ENCODE data around the gene RHEBL1. TPM values are rescaled to one million over a fixed set of nuclear protein-coding genes. Genes with fewer than 3 reads are reported as not detected.

The RHEBL1 gene
- total and polyA plus RNA-seq, 2 of the 8 experiments (the other 6 are each of a cell fraction or from before 2014, with no cell fraction given), result 7.5 to 9.4 TPM

DNA sequence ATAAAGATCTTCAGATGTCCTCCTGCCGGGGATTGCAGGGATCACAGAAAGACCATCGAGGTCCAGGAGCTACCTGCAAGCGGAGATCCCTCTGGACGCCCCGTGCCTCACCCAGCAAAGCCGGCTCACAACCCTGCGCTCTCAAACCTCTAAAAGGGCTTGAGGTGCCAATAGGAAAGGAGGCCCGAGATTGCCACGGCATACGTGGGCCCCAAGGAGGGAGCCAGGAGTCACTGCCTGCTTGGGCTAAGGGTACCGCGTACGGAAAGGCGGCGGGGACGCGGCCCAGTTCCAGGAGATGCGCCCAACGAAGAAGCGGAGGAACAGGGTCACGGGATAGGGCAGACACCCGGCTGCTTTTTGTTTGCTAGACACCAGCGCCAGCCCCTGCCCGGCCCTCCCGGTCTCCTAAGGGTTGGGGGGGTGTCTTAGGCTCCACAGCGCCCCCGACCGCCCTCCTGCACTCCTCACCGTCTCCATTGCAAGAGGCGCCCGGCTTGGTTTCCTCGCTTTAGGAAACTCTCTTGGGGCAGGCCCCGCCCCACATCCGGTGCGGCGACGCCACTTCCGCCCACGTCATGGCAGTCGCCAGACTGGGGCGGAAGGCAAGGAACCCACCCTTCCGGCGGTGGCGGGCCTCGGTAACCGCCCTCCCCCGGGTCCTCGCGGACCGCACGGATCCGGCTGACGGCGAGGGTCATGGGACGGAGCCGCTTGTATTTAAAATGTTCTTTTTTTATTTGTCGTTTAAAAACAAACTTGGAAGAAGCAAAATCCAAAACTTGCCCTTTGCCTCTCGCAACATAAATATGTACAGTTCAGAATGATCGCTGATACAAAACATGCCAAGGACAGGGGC is 51.3 kb downstream of the RHEBL1 start, which contains the start of gene PRKAG1:
Gene PRKAG1 (minus strand): TSS at position 516 of the 859 bp plus-strand sequence. CDS start 36 bp downstream, at position 480.
- Histone ChIP-seq H3K18ac (ENCODE audit: extremely low read depth, low read length) (peak within 1 kb of the TSS; percentile 92; the same call in 1 of the 2 replicates), H3K36me3 (ENCODE audit: control insufficient read depth in 2 of 4, insufficient read depth in 4 of 4, low read length in 3 of 4) (peaks cover 0 to 20% (median 11%) of the 10 kb centered on the region in 4 experiments; a peak in 5 of 8 replicates), H3K79me2 (ENCODE audit: control insufficient read depth in 1 of 2, insufficient read depth in 2 of 2, low read length in 2 of 2) (no peaks in the 10 kb centered on the region), H3K4me2 (ENCODE audit: insufficient read depth in 1 of 2, low read depth in 2 of 2, low read length in 2 of 2) (peak within 1 kb of the TSS; percentile 87 to 92), H3K4me3 (ENCODE audit: extremely low read depth in 1 of 4, insufficient read depth in 2 of 4, low read depth in 3 of 4, low read length in 4 of 4) (peak within 1 kb of the TSS; percentile 65 to 92 (median 80)), H3K9me3 (ENCODE audit: insufficient read depth in 2 of 2, low read depth in 1 of 2, low read length in 1 of 2) (no peaks in the 10 kb centered on the region), H2AFZ (ENCODE audit: low read length) (peak within 1 kb of the TSS; percentile 64; the same call in 1 of the 2 replicates), H2BK12ac (ENCODE audit: low read depth, low read length) (peak within 1 kb of the TSS; percentile 84; the same call in 1 of the 2 replicates), H2BK120ac (replicated peaks; ENCODE audit: low read depth, low read length) (no peak within 1 kb of the TSS), H4K5ac (ENCODE audit: insufficient read length, low read depth, low read length) (peak within 1 kb of the TSS; percentile 87), H3K56ac (replicated peaks; ENCODE audit: insufficient read length, low read depth, low read length) (peak within 1 kb of the TSS; percentile 20), H2BK20ac (ENCODE audit: low read length) (no peak within 1 kb of the TSS), H3K23me2 (ENCODE audit: low read depth, low read length) (peaks cover 8% of the 10 kb centered on the region), H2AK5ac (ENCODE audit: low read depth, low read length) (peak within 1 kb of the TSS; percentile 98; the same call in 1 of the 2 replicates), H3K4me1 (replicated peaks in 1 of 4; ENCODE audit: control insufficient read depth in 3 of 4, insufficient read depth in 4 of 4, low read length in 3 of 4) (peaks cover 0 to 6% (median 1%) of the 10 kb centered on the region in 4 experiments; a peak in 4 of 7 replicates), H4K20me1 (replicated peaks in 1 of 2; ENCODE audit: control insufficient read depth in 1 of 2, insufficient read depth in 2 of 2, low read length in 2 of 2) (peaks cover 0 to 3% of the 10 kb centered on the region in 2 experiments), H3K27me3 (replicated peaks in 1 of 4; ENCODE audit: control insufficient read depth in 3 of 4, extremely low read depth in 1 of 4, insufficient read depth in 3 of 4, low read length in 3 of 4) (no peaks in the 10 kb centered on the region), H3K4ac (replicated peaks; ENCODE audit: insufficient read length, low read depth, low read length) (peak within 1 kb of the TSS; percentile 40), H4K8ac (ENCODE audit: extremely low read depth, insufficient read depth, low read length) (peak within 1 kb of the TSS; percentile 90; the same call in 1 of the 2 replicates), H2BK15ac (ENCODE audit: low read length) (no peak within 1 kb of the TSS), H3K9ac (replicated peaks in 1 of 4; ENCODE audit: extremely low read depth in 1 of 4, low read depth in 3 of 4, low read length in 3 of 4) (peak within 1 kb of the TSS; percentile 79 to 95 (median 88)), H3K23ac (ENCODE audit: insufficient read length) (no peak within 1 kb of the TSS), H2BK5ac (ENCODE audit: low read depth, low read length) (peak within 1 kb of the TSS; percentile 79), H4K91ac (replicated peaks; ENCODE audit: insufficient read length, low read length) (no peak within 1 kb of the TSS), H3K27ac (ENCODE audit: low read depth, low read length) (peak within 1 kb of the TSS; percentile 85), H3K14ac (ENCODE audit: insufficient read length) (no peak within 1 kb of the TSS), H3K79me1 (ENCODE audit: low read depth, low read length) (no peaks in the 10 kb centered on the region; the same call in 1 of the 2 replicates)
- peak; percentile 96 for DNase-seq (ENCODE audit: low read depth in 1 of 2, low spot score in 2 of 2)
- WGBS, 2 experiments (ENCODE audit: extremely low coverage in 1 of 2, insufficient coverage in 1 of 2, insufficient read length in 1 of 2, insufficient replicate concordance in 2 of 2, low coverage in 1 of 2, low lambda C conversion rate in 2 of 2, missing lambda C conversion rate in 1 of 2), result 3% methylated on average over 57 of the region's 59 CpGs; no CpG with 5 or more reads in 1 of the 2 experiments
- ChIA-PET POLR2A (ENCODE audit: partially characterized antibody) (interaction anchor here (0.6 to 22.2 kb wide), 27 partner anchors 9 to 548 kb away, joined by 3 to 339 read pairs (median 4); partner anchors contain the start of genes DDN, FKBP11, RND1 and TROAP), CTCF (ENCODE audit: partially characterized antibody) (interaction anchor here (0.7 to 11.5 kb wide), 15 partner anchors 10 to 84 kb away, joined by 3 to 207 read pairs (median 5); partner anchors contain the start of genes DDN and WNT1)
- no peak for FAIRE-seq
- TF ChIP-seq EP300 (IDR thresholded peaks at IDR 0.05; ENCODE audit: borderline replicate concordance in 1 of 2, low read depth in 2 of 2, low read length in 2 of 2) (peak in 1 of 2 experiments; percentile 48; a peak in 1 of 3 replicates), MAFK (IDR thresholded peaks at IDR 0.05; ENCODE audit: low read depth, low read length) (no peak), SIRT6 (IDR thresholded peaks at IDR 0.05; ENCODE audit: low read length) (no peak), TBP (IDR thresholded peaks at IDR 0.05; ENCODE audit: low read depth, low read length) (peak; percentile 89)

Data from H1 (cell line).